ENCODE measurements around the gene TCAP. TPM values are rescaled to one million over a fixed set of nuclear protein-coding genes. Genes with fewer than 3 reads are reported as not detected.
A peak's percentile ranks its signal among the peaks of the same experiment; 100 is the strongest.

The TCAP gene
- total RNA-seq, 2 donors from 2014 or later = 2.1 to 2.5 TPM

- ATAC-seq (no peak), DNase-seq (ENCODE audit: low spot score) (no peak)
- Mint-ChIP-seq H3K27me3 (peaks cover 12% of the 10 kb centered on the region in 2 donors), H3K27ac (peak overlapping the region; percentile 77 to 92), H3K36me3 (peaks cover 4% of the 10 kb centered on the region), H3K4me1 (ENCODE audit: low read depth in 2 of 2) (peaks cover 40 to 41% of the 10 kb centered on the region in 2 donors), H3K9me3 (no peaks in the 10 kb centered on the region), H3K4me3 (no peak overlapping the region)
Measured at GRCh38 chr17:39635614-39636176, 29.5 kb upstream of the TCAP start.

- Mint-ChIP-seq H3K27me3 (peaks cover 3 to 5% of the 10 kb centered on the region in 2 donors), H3K9me3 (no peaks in the 10 kb centered on the region), H3K27ac (peak overlapping the region; percentile 77 to 92), H3K36me3 (peaks cover 4% of the 10 kb centered on the region), H3K4me1 (ENCODE audit: low read depth in 2 of 2) (peaks cover 46 to 50% of the 10 kb centered on the region in 2 donors), H3K4me3 (peak overlapping the region; percentile 96)
- ATAC-seq (no peak), DNase-seq (ENCODE audit: low spot score) (no peak)
Measured at GRCh38 chr17:39636587-39636926, 28.6 kb upstream of the TCAP start.

- H3K36me3 Mint-ChIP-seq = peaks cover 4% of the 10 kb centered on the region
- ATAC-seq (peak; percentile 93 to 96), DNase-seq (ENCODE audit: low spot score) (peak; percentile 96)
- no peaks in the 10 kb centered on the region for H3K9me3 Mint-ChIP-seq
- peak within 1 kb of the TSS; percentile 96 for H3K4me3 Mint-ChIP-seq
- H3K4me1 Mint-ChIP-seq (ENCODE audit: low read depth in 2 of 2) = peaks cover 51 to 54% of the 10 kb centered on the region in 2 donors
- peak within 1 kb of the TSS; percentile 77 to 92 for H3K27ac Mint-ChIP-seq
- H3K27me3 Mint-ChIP-seq = no peaks in the 10 kb centered on the region
Measured at GRCh38 chr17:39636927-39637736, 28.0 kb upstream of the TCAP start, which contains the start of gene STARD3. TSS of gene STARD3 (plus strand) at chr17:39637144. CDS start at chr17:39653532, 16,388 bp downstream.

GRCh38 chr17:39638317-39638716 lies 26.8 kb upstream of the TCAP start:
- no peaks in the 10 kb centered on the region for H3K27me3 Mint-ChIP-seq

GRCh38 chr17:39639043-39639442 lies 26.1 kb upstream of the TCAP start:
- Mint-ChIP-seq H3K27ac (peak overlapping the region in 1 of 2 donors; percentile 92), H3K4me3 (peak overlapping the region; percentile 96), H3K27me3 (no peaks in the 10 kb centered on the region), H3K4me1 (ENCODE audit: low read depth in 2 of 2) (peaks cover 70 to 72% of the 10 kb centered on the region in 2 donors), H3K36me3 (peaks cover 4% of the 10 kb centered on the region), H3K9me3 (no peaks in the 10 kb centered on the region)
- no peak for ATAC-seq
- no peak for DNase-seq (ENCODE audit: low spot score)

More at GRCh38 chr17:39638317-39638716, 26.8 kb upstream of the TCAP start:
- peak overlapping the region; percentile 96 for H3K4me3 Mint-ChIP-seq
- H3K27ac Mint-ChIP-seq = peak overlapping the region; percentile 77 to 92
- H3K4me1 Mint-ChIP-seq (ENCODE audit: low read depth in 2 of 2) = peaks cover 63 to 65% of the 10 kb centered on the region in 2 donors
- H3K9me3 Mint-ChIP-seq = no peaks in the 10 kb centered on the region
- ATAC-seq = no peak
- no peak for DNase-seq (ENCODE audit: low spot score)
- H3K36me3 Mint-ChIP-seq = peaks cover 4% of the 10 kb centered on the region

- peaks cover 69 to 71% of the 10 kb centered on the region in 2 donors for H3K4me1 Mint-ChIP-seq (ENCODE audit: low read depth in 2 of 2)
- no peaks in the 10 kb centered on the region for H3K27me3 Mint-ChIP-seq
- no peaks in the 10 kb centered on the region for H3K9me3 Mint-ChIP-seq
- ATAC-seq (no peak), DNase-seq (ENCODE audit: low spot score) (no peak)
- H3K36me3 Mint-ChIP-seq = peaks cover 4% of the 10 kb centered on the region
- peak overlapping the region; percentile 26 to 92 for H3K27ac Mint-ChIP-seq
- H3K4me3 Mint-ChIP-seq = peak overlapping the region; percentile 28
Measured at GRCh38 chr17:39639566-39640458, 25.3 kb upstream of the TCAP start.

- Mint-ChIP-seq H3K4me1 (ENCODE audit: low read depth in 2 of 2) (peaks cover 67 to 79% of the 10 kb centered on the region in 2 donors), H3K27me3 (no peaks in the 10 kb centered on the region), H3K36me3 (peaks cover 4% of the 10 kb centered on the region), H3K9me3 (no peaks in the 10 kb centered on the region), H3K4me3 (peak overlapping the region; percentile 38), H3K27ac (peak overlapping the region in 1 of 2 donors; percentile 92)
- ATAC-seq (no peak), DNase-seq (ENCODE audit: low spot score) (no peak)
Measured at GRCh38 chr17:39640591-39641031, 24.5 kb upstream of the TCAP start.

GRCh38 chr17:39641097-39641496 lies 24.1 kb upstream of the TCAP start:
- Mint-ChIP-seq H3K27ac (peak overlapping the region; percentile 16 to 92), H3K36me3 (peaks cover 4% of the 10 kb centered on the region), H3K27me3 (no peaks in the 10 kb centered on the region), H3K4me3 (no peak overlapping the region), H3K4me1 (ENCODE audit: low read depth in 2 of 2) (peaks cover 67 to 80% of the 10 kb centered on the region in 2 donors), H3K9me3 (no peaks in the 10 kb centered on the region)
- DNase-seq (ENCODE audit: low spot score) (no peak), ATAC-seq (no peak)

GRCh38 chr17:39641883-39642282 lies 23.3 kb upstream of the TCAP start:
- DNase-seq (ENCODE audit: low spot score) (no peak), ATAC-seq (no peak)
- peaks cover 67 to 76% of the 10 kb centered on the region in 2 donors for H3K4me1 Mint-ChIP-seq (ENCODE audit: low read depth in 2 of 2)
- H3K27me3 Mint-ChIP-seq = no peaks in the 10 kb centered on the region
- H3K4me3 Mint-ChIP-seq = no peak overlapping the region
- peak overlapping the region; percentile 16 to 92 for H3K27ac Mint-ChIP-seq
- H3K9me3 Mint-ChIP-seq = no peaks in the 10 kb centered on the region
- peaks cover 4% of the 10 kb centered on the region for H3K36me3 Mint-ChIP-seq

GRCh38 chr17:39642291-39643074 lies 22.7 kb upstream of the TCAP start:
- Mint-ChIP-seq H3K27me3 (no peaks in the 10 kb centered on the region), H3K27ac (peak overlapping the region; percentile 1 to 43), H3K4me3 (peak overlapping the region; percentile 41), H3K4me1 (ENCODE audit: low read depth in 2 of 2) (peaks cover 65 to 76% of the 10 kb centered on the region in 2 donors), H3K36me3 (peaks cover 4% of the 10 kb centered on the region), H3K9me3 (no peaks in the 10 kb centered on the region)
- DNase-seq (ENCODE audit: low spot score) (no peak), ATAC-seq (no peak)

GRCh38 chr17:39643271-39643670 lies 21.9 kb upstream of the TCAP start:
- H3K27ac Mint-ChIP-seq = peak overlapping the region; percentile 1 to 43
- ATAC-seq = no peak

GRCh38 chr17:39647256-39647655 lies 17.9 kb upstream of the TCAP start:
- no peak overlapping the region for H3K4me3 Mint-ChIP-seq
- no peak for ATAC-seq
- no peak overlapping the region for H3K27ac Mint-ChIP-seq
- no peak for DNase-seq (ENCODE audit: low spot score)
- H3K27me3 Mint-ChIP-seq = no peaks in the 10 kb centered on the region
- peaks cover 49 to 61% of the 10 kb centered on the region in 2 donors for H3K4me1 Mint-ChIP-seq (ENCODE audit: low read depth in 2 of 2)
- no peaks in the 10 kb centered on the region for H3K9me3 Mint-ChIP-seq
- H3K36me3 Mint-ChIP-seq = no peaks in the 10 kb centered on the region

More at GRCh38 chr17:39643271-39643670, 21.9 kb upstream of the TCAP start:
- H3K4me1 Mint-ChIP-seq (ENCODE audit: low read depth in 2 of 2) = peaks cover 57 to 71% of the 10 kb centered on the region in 2 donors
- no peaks in the 10 kb centered on the region for H3K9me3 Mint-ChIP-seq
- DNase-seq (ENCODE audit: low spot score) = no peak
- peak overlapping the region; percentile 41 for H3K4me3 Mint-ChIP-seq
- H3K36me3 Mint-ChIP-seq = peaks cover under 1% of the 10 kb centered on the region
- no peaks in the 10 kb centered on the region for H3K27me3 Mint-ChIP-seq
